ENCODE results near the gene USP9X.

USP9X gene

DNA sequence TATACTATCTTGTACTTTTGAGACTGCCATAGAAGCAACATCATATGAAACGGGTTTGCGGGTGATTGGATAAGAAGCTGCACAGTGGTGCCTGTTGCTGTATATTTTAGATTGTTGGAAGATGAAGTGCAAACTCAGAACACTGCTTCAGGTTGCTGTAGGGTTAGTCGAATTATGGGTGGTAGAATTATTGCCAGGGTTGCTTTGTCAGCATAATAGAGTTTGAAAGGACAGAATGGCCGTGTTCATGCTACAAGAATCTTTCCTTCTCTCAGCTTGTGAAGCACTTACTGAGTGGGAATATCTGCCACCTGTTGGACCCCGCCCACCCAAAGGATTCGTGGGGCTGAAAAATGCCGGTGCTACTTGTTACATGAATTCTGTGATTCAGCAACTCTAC, 115.5 kb downstream of the USP9X start:
- Histone ChIP-seq H3K36me3 (ENCODE audit: control insufficient read depth in 2 of 2, insufficient read depth in 1 of 2, low read length in 2 of 2) (peaks cover 91 to 97% of the 10 kb centered on the region in 2 experiments), H3K4me3 (ENCODE audit: low read depth, low read length) (no peak overlapping the region), H3K27ac (ENCODE audit: extremely low read depth, low read depth, low read length) (no peak overlapping the region), H3K9me3 (ENCODE audit: control insufficient read depth, insufficient read depth, low read depth, low read length) (no peaks in the 10 kb centered on the region), H3K4me1 (ENCODE audit: control insufficient read depth, insufficient read depth, low read length) (no peaks in the 10 kb centered on the region)
- ChIA-PET CTCF (no interaction called here), POLR2A (no interaction called here)
- TF ChIP-seq SP7 (tag by site-specific recombination; IDR thresholded peaks at IDR 0.05) = no peak
- TF ChIP-seq SCRT2 (tag by site-specific recombination; IDR thresholded peaks at IDR 0.05) = 0 out of 2 replicates have a peak, but pooled peaks have one; percentile 35
- no peak for TF ChIP-seq ZNF830 (tag by site-specific recombination; IDR thresholded peaks at IDR 0.05; ENCODE audit: low read depth)
- no peak for TF ChIP-seq YY1 (tag by site-specific recombination; IDR thresholded peaks at IDR 0.05)

DNA sequence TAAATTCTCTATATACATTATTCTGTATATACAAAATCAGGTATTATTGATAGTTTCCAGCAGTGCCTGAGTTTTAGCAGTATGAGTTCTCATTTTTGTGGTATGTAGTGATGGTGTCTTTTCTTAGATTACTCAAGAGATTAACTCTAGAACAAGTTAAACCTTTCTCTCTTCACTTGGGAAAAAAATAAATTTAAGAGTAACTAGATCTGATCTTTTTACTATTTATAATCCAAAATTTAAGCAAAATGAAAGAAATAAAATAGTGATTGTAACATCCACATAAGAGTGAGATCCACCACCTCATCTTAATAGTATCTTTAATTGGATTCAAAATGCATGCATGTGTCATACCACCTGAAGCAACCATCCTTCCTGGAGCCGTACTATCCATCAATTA, 124.6 kb downstream of the USP9X start:
- TF ChIP-seq, protein P1, sequence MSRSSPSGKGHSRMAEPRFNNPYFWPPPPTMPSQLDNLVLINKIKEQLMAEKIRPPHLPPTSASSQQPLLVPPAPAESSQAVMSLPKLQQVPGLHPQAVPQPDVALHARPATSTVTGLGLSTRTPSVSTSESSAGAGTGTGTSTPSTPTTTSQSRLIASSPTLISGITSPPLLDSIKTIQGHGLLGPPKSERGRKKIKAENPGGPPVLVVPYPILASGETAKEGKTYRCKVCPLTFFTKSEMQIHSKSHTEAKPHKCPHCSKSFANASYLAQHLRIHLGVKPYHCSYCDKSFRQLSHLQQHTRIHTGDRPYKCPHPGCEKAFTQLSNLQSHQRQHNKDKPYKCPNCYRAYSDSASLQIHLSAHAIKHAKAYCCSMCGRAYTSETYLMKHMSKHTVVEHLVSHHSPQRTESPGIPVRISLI (tag by site-specific recombination; IDR thresholded peaks at IDR 0.05) = no peak
- TF ChIP-seq SETDB1 (IDR thresholded peaks at IDR 0.05; ENCODE audit: insufficient read length, low read length) (peak; percentile 70), SCRT1 (tag by site-specific recombination; IDR thresholded peaks at IDR 0.05; ENCODE audit: borderline replicate concordance) (no peak), ZNF274 (IDR thresholded peaks at IDR 0.05; ENCODE audit: low read length) (peak; percentile 55; the same call in 1 of the 2 replicates), ZNF274 (tag by site-specific recombination; IDR thresholded peaks at IDR 0.05; ENCODE audit: borderline replicate concordance) (no peak)
- CTCF ChIA-PET = interaction anchor here (0.7 kb wide), 1 partner anchor 12 kb away, joined by 3 read pairs; no protein-coding TSS in a partner anchor
- peaks cover 77 to 82% of the 10 kb centered on the region in 2 experiments for H3K36me3 ChIP-seq (ENCODE audit: control insufficient read depth in 2 of 2, insufficient read depth in 1 of 2, low read length in 2 of 2)
- H3K4me1 ChIP-seq (ENCODE audit: control insufficient read depth, insufficient read depth, low read length) = no peaks in the 10 kb centered on the region
- H3K27ac ChIP-seq (ENCODE audit: extremely low read depth, low read depth, low read length) = no peak overlapping the region
- POLR2A ChIA-PET = no interaction called here
- no peaks in the 10 kb centered on the region for H3K9me3 ChIP-seq (ENCODE audit: control insufficient read depth, insufficient read depth, low read depth, low read length)
- no peak overlapping the region for H3K4me3 ChIP-seq (ENCODE audit: low read depth, low read length)

DNA sequence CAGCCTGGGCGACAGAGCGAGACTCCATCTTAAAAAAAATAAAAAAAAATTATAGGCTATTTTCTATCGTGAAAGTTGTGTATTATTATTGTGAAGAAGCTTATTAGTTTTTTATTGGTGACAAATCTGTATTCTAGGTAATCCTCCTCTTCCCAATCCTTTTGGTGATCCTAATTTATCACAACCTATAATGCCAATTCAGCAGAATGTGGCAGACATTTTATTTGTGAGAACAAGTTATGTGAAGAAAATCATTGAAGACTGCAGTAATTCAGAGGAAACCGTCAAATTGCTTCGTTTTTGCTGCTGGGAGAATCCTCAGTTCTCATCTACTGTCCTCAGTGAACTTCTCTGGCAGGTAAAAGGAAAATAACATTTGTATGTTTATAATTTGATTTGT, 139.4 kb downstream of the USP9X start:
- CTCF ChIA-PET = no interaction called here
- Histone ChIP-seq H3K4me1 (ENCODE audit: control insufficient read depth, insufficient read depth, low read length) (no peaks in the 10 kb centered on the region), H3K4me3 (ENCODE audit: low read depth, low read length) (no peak overlapping the region), H3K9me3 (ENCODE audit: control insufficient read depth, insufficient read depth, low read depth, low read length) (no peaks in the 10 kb centered on the region), H3K27ac (ENCODE audit: extremely low read depth, low read depth, low read length) (no peak overlapping the region), H3K36me3 (ENCODE audit: control insufficient read depth in 2 of 2, insufficient read depth in 1 of 2, low read length in 2 of 2) (peaks cover 89 to 98% of the 10 kb centered on the region in 2 experiments)
- TF ChIP-seq RBAK (tag by site-specific recombination; IDR thresholded peaks at IDR 0.05) = no peak
- TF ChIP-seq KLF8 (tag by site-specific recombination; IDR thresholded peaks at IDR 0.05) = no peak
- TF ChIP-seq ZNF623 (tag by site-specific recombination; IDR thresholded peaks at IDR 0.05) = no peak
- TF ChIP-seq HOXD13 (CRISPR knock-in tag; IDR thresholded peaks at IDR 0.05; ENCODE audit: borderline replicate concordance) = no peak
- TF ChIP-seq ZNF157 (tag by site-specific recombination; IDR thresholded peaks at IDR 0.05) = no peak
- TF ChIP-seq ZNF133 (tag by site-specific recombination; IDR thresholded peaks at IDR 0.05) = no peak
- TF ChIP-seq, protein P2, sequence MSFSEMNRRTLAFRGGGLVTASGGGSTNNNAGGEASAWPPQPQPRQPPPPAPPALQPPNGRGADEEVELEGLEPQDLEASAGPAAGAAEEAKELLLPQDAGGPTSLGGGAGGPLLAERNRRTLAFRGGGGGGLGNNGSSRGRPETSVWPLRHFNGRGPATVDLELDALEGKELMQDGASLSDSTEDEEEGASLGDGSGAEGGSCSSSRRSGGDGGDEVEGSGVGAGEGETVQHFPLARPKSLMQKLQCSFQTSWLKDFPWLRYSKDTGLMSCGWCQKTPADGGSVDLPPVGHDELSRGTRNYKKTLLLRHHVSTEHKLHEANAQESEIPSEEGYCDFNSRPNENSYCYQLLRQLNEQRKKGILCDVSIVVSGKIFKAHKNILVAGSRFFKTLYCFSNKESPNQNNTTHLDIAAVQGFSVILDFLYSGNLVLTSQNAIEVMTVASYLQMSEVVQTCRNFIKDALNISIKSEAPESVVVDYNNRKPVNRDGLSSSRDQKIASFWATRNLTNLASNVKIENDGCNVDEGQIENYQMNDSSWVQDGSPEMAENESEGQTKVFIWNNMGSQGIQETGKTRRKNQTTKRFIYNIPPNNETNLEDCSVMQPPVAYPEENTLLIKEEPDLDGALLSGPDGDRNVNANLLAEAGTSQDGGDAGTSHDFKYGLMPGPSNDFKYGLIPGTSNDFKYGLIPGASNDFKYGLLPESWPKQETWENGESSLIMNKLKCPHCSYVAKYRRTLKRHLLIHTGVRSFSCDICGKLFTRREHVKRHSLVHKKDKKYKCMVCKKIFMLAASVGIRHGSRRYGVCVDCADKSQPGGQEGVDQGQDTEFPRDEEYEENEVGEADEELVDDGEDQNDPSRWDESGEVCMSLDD (tag by site-specific recombination; IDR thresholded peaks at IDR 0.05) = no peak
- no peak for TF ChIP-seq GLI4 (tag by site-specific recombination; IDR thresholded peaks at IDR 0.05)
- POLR2A ChIA-PET = no interaction called here
